Sigmoid colon (tissue), 4 donors: ENCODE data around the gene SLC22A5.
"Not testable (repeated sequence)": the region's sequence is repeated elsewhere in the genome, so short reads cannot be mapped to it uniquely, and the experiment has no call there.

ENCODE experiments used
- POLR2A ChIP-seq, 2 donors: fragments of 450-650 bp; IDR thresholded peaks; one replicate each; pipeline ENCODE4 v1.6.1; 2016; ENCODE audit warnings: antibody characterized with exemption in 2 of 2, mild to moderate bottlenecking in 2 of 2, moderate library complexity in 2 of 2
- POLR2AphosphoS5 ChIP-seq, 4 donors: sonication (generic); formaldehyde crosslinking; IDR thresholded peaks; one replicate each; pipeline ENCODE4 v1.6.1; 2017; ENCODE audit warnings: antibody characterized with exemption in 4 of 4
- TF ChIP-seq, protein P1 (sequence below), 4 experiments: fragments of 450-650 bp in 3 of 4; fragments of 200-600 bp in 1 of 4; IDR thresholded peaks; one replicate each; pipeline ENCODE4 v1.5.1; 2016 to 2019; ENCODE audit warnings: antibody characterized with exemption in 4 of 4, mild to moderate bottlenecking in 3 of 4, moderate library complexity in 2 of 4

DNA sequence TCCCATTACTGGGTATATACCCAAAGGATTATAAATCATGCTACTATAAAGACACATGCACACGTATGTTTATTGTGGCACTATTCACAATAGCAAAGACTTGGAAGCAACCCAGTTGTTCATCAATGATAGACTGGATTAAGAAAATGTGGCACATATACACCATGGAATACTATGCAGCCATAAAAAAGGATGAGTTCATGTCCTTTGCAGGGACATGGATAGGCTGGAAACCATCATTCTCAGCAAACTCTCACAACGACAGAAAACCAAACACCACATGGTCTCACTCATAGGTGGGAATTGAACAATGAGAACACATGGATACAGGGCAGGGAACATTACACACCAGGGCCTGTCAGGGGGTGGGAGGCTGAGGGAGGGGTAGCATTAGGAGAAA lies 34.5 kb downstream of the SLC22A5 start:
- TF ChIP-seq, protein P1, sequence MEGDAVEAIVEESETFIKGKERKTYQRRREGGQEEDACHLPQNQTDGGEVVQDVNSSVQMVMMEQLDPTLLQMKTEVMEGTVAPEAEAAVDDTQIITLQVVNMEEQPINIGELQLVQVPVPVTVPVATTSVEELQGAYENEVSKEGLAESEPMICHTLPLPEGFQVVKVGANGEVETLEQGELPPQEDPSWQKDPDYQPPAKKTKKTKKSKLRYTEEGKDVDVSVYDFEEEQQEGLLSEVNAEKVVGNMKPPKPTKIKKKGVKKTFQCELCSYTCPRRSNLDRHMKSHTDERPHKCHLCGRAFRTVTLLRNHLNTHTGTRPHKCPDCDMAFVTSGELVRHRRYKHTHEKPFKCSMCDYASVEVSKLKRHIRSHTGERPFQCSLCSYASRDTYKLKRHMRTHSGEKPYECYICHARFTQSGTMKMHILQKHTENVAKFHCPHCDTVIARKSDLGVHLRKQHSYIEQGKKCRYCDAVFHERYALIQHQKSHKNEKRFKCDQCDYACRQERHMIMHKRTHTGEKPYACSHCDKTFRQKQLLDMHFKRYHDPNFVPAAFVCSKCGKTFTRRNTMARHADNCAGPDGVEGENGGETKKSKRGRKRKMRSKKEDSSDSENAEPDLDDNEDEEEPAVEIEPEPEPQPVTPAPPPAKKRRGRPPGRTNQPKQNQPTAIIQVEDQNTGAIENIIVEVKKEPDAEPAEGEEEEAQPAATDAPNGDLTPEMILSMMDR (IDR thresholded peaks at IDR 0.05) = not testable (repeated sequence)
- not testable (repeated sequence) for TF ChIP-seq POLR2A, POLR2AphosphoS5 (IDR thresholded peaks at IDR 0.05)
